ENCODE measurements around the gene AUTS2. TPM values are rescaled to one million over a fixed set of nuclear protein-coding genes. Genes with fewer than 3 reads are reported as not detected.

Gene AUTS2
- total RNA-seq, 1 experiment from 2014 or later, result 0.11 TPM

DNA sequence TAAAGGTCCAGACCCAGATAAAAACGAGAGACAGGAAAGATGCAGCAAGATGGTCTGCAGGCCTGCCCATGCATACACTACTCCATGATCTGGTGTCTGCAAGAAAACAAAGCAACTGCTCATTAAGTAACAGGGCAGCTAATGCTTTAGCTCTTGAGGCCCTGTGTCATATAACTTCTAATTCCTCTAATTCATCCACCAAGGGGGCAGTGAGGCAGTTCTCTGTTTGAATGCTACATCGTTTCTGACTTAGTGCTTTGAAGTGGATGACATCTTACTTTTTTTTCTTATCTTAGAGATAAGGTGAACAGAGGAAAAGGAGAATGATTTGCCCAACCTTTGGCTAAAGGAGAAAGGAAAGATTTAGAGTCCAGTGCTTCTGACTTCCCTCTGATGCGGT, 619.7 kb downstream of the AUTS2 start:
- DNase-seq (ENCODE audit: low read depth, low spot score), result no peak
- in situ Hi-C loops (cut with HindIII; ENCODE audit: low pct_unique_long_range_greater_than_20kb, low sequenced_read_pairs), result no loop called here

DNA sequence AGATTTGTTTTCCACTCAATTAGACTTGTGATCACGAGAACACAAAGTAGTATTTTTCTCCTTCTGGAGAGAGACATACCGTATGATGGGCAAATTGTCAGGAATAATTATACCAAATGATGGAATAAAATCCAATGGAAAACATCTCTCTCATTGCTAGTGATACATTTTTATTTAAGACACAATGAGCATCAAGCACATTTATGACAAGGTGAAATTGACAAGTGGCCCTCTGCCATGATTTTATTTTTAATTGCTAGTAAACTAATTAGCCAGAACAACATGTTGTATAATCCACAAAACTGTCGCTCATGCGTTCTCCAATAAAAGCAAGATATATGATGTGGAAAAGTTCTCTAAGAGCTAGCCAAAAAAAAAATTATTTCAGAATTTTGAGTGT, 620.8 kb downstream of the AUTS2 start:
- in situ Hi-C loops (cut with HindIII; ENCODE audit: low pct_unique_long_range_greater_than_20kb, low sequenced_read_pairs), result no loop called here
- DNase-seq (ENCODE audit: low read depth, low spot score), result no peak

DNA sequence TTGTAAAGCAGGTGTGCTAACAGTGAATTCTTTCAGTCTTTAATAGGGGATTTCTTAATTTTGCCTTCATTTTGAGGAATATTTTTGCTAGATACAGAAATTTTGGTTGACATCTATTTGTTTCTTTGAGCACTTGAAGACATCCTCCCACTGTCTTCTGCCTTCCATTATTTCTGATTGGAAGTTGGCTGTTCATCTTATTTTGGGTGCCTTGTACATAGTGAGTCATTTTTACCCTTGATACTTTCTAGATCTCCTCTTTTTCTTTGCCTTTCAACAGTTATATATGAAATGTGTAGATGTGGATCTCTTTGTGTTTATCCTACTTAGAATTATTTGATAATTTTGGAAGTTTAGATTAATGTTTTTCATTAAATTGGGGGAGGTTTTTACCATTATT, 631.0 kb downstream of the AUTS2 start:
- no peak for DNase-seq (ENCODE audit: low read depth, low spot score)
- in situ Hi-C loops (cut with HindIII; ENCODE audit: low pct_unique_long_range_greater_than_20kb, low sequenced_read_pairs), result no loop called here

DNA sequence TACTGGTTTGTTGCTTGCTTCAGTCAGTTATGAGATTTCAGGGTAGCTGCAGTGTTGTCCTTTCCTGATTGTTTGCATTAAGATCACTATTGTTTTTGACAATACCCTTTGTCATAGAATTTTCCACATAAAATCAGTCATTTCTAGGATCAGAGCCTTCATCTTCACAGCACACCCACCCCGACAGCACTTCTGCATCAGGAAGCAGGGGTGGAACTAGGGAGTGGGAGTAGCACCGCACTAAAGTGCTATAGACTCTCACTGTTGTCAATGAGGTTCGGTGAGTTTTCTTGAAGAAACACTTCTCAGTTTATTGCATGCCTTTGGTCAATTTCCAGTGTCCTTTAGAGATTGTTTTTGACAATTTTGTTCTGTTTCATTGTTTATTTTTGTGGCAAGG, 632.5 kb downstream of the AUTS2 start:
- DNase-seq (ENCODE audit: low read depth, low spot score), result no peak
- in situ Hi-C loops (cut with HindIII; ENCODE audit: low pct_unique_long_range_greater_than_20kb, low sequenced_read_pairs), result no loop called here

DNA sequence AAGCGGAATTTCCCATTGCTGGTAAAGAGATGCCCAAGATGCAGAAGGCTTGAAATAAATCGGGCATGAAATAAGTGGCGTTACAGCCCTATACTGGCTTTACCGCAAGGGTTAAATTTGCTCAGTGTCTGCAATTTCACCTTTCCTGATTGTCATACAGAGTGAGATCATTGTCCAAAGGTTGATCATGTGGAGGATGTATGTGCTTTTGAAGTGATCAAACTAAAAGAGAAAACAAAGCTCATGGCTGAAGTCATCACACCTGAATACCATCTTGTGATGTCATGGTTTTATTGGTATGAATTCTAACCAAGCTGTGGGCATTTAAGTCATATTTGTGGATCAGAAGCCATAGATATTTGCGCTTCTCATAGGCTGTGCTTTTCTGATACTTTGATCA, 635.5 kb downstream of the AUTS2 start:
- no peak for DNase-seq (ENCODE audit: low read depth, low spot score)
- in situ Hi-C loops (cut with HindIII; ENCODE audit: low pct_unique_long_range_greater_than_20kb, low sequenced_read_pairs), result no loop called here

DNA sequence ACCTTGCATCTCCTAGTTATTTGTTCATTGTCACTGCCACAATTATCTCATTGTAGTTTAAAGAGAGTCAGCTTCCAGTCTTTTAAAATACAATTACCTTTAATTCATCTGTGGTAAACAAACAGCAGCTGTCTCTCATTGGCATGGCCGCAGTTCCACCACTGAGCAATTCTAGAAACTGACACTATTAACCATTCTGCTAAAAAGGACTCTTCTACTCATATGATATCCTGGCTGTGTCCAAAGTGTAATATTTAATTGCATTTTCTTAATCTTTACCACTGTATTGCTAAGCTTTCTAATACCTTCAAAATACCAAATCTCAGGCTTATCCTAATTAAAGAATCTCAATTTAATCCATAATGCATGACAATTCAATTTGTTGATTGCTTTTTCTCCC, 639.0 kb downstream of the AUTS2 start:
- no peak for DNase-seq (ENCODE audit: low read depth, low spot score)
- in situ Hi-C loops (cut with HindIII; ENCODE audit: low pct_unique_long_range_greater_than_20kb, low sequenced_read_pairs), result no loop called here

DNA sequence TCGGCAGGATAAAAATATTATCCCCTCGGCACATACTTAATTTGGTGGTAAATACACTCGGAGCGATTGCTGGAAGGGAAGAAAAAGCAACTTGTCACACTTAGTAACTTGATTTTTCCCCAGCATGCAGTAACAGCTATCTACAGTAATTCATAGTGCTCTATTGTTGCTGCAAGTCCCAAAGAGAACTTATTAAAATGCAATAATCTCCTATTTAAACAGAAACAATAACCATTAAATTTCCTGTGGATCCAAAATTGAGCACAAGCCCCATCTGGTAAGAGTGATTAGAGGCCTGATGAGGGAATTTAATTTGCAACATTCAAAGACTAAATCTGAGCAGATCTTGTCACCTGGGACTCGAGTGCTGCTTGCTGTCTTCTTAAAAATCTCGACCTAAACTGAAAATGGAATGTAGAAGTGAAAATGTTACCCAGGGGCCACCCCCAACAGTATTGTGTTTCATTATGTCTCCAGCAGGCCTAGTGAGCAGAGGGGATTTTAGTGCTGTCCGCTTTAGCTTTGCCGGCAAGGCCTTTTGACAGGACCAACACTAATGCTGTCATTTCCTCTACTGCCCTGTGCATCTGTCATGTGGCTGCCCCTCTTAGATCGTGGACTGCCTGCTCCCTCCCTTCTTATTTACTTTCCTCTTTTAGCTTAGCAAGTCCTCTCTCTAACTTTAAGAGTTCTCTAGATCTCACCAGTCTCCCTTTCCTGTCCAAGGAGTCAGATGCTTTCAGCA, 639.7 kb downstream of the AUTS2 start:
- in situ Hi-C loops (cut with HindIII; ENCODE audit: low pct_unique_long_range_greater_than_20kb, low sequenced_read_pairs), result no loop called here
- DNase-seq (ENCODE audit: low read depth, low spot score), result no peak

DNA sequence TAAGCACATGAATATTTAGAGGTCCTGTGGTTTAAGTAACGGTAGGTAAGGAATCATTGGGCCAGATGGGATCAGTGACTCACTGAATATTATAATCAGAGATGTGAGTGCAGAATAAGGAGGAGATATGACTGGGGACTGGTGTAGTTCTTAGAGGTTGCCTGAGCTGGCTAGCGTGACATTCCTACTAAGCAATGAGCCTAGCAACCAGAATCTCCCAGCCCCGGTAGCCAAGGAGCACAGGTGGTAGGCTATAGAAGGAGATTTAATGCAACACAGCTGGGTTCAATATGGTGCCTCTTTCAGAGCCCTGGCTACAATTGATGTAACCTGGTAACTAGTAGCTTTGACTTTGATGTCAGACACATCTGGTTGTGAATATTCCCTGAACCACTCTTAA, 641.6 kb downstream of the AUTS2 start:
- in situ Hi-C loops (cut with HindIII; ENCODE audit: low pct_unique_long_range_greater_than_20kb, low sequenced_read_pairs), result no loop called here
- no peak for DNase-seq (ENCODE audit: low read depth, low spot score)

DNA sequence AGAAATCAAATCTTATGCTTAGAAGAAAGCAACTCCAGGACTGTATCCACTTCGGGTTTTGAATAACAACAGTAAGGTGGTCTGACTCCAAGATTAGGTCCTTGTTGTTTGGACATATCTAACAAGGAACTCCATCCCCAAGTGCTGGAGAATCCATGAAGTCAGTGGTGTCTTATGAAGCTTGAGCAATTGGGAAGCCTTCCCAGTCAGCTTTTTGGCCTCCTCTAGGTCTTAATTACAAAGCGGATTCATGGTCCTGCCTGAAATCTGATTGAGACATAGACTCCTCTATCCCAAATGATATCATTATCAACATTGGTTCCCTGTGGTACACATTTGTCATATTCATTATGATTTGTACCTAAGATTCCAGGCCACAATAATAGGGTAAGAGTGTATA, 642.6 kb downstream of the AUTS2 start:
- DNase-seq (ENCODE audit: low read depth, low spot score), result no peak
- in situ Hi-C loops (cut with HindIII; ENCODE audit: low pct_unique_long_range_greater_than_20kb, low sequenced_read_pairs), result no loop called here

DNA sequence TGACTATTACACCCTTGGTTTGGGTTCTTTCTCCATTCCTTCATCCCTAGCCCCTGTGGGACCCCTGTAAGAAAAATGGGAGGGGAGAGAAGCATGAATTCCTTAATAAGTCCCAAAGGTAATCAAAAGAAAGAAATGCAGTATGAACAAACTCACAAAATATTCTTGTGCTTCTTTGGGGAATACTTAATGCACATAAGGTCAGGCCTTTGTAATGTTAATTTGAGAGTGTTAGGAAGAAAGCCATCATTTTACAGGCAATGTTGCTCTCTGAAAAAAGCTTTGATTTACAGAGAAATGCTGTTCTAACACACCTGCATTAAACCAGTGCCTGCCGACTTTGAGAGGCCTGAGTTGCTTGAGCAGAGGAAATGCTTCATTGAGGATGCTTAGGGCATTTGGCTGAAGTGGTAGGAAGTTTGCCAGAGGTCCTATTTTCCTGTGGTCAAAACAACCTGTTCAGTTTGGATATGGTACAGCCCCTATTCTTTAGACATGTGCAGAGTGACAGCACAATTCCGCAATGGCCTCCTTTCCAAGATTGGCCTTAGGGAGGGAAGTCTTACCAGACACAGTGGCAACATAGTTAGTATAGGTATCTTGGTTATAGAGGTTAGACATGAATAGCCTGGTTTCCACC, 643.4 kb downstream of the AUTS2 start:
- in situ Hi-C loops (cut with HindIII; ENCODE audit: low pct_unique_long_range_greater_than_20kb, low sequenced_read_pairs), result no loop called here
- no peak for DNase-seq (ENCODE audit: low read depth, low spot score)

DNA sequence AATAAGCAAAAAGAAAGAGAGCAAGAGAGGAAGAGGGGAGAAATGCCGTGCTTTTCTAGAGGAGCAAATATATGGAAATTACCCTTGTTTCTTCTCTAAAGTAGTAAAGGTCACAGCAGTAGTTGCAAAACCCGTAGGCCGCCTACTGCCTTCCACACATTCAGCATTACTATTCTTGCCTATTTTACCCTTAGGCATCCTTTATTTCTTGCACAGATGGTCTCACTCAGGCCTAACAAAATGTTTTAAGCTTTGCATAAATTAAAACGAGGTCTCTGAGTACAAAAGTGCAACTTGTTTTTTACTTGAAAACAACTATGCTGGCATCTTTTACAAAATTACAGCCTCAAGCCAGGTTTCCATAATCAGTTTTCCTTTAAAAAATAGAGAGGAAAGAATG, 644.6 kb downstream of the AUTS2 start:
- no peak for DNase-seq (ENCODE audit: low read depth, low spot score)
- in situ Hi-C loops (cut with HindIII; ENCODE audit: low pct_unique_long_range_greater_than_20kb, low sequenced_read_pairs), result no loop called here

DNA sequence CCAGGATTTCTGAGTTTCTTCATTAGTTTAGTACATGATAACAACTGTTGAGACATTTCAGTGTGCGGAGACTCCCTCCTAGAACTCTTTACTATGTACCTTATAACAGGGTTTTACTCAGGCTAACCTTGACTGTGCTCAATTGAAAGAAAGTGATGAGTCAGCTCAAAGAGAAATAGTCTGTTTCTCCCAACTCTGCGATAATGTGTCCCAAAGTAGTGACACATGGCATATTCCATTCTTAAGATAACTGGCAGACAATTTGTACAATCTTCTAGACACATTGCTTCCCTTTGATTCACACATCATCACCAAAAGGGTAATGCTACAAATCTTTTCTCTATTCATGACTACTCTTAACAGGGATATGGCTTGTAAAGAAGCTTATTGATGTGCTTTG, 645.2 kb downstream of the AUTS2 start:
- no peak for DNase-seq (ENCODE audit: low read depth, low spot score)
- in situ Hi-C loops (cut with HindIII; ENCODE audit: low pct_unique_long_range_greater_than_20kb, low sequenced_read_pairs), result no loop called here

DNA sequence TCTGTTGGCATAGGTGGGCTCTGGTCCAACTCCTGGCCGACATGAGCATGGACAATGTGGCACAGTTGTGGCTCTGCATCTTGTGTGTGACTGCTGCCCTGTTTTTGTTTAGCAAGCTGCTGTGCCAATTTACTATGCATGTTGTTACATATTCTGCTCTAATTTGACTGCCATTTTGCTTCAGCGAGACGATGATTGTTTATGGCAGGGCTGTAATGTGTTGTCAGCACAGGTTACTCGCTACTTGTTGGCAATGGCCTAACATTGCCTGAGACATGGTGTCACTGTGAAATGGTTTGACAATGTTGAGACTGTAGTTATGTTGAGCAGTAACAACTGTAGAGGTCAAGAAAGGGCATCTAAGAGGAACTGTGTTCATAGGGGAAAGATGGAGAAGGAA, 659.6 kb downstream of the AUTS2 start:
- in situ Hi-C loops (cut with HindIII; ENCODE audit: low pct_unique_long_range_greater_than_20kb, low sequenced_read_pairs), result no loop called here
- no peak for DNase-seq (ENCODE audit: low read depth, low spot score)

DNA sequence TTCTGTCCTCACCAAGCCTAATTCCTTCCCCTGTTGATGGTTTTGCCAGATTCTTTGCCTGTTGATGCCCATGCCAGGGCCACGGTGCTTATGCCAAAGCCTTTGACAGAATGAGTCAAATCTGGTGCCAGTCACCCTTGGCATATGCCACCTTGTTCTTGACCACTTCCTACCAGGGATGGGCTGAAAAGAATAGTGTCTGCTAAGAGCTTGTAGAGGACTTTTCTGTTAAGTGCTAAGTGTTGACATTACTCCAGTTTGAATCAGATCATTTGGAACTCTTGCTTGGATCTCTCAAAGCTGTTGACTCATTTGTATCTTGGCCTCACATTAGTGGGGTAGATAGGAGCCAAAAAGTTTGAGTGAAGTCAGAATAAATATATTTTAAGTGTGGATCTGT, 661.2 kb downstream of the AUTS2 start:
- DNase-seq (ENCODE audit: low read depth, low spot score), result no peak
- in situ Hi-C loops (cut with HindIII; ENCODE audit: low pct_unique_long_range_greater_than_20kb, low sequenced_read_pairs), result no loop called here

DNA sequence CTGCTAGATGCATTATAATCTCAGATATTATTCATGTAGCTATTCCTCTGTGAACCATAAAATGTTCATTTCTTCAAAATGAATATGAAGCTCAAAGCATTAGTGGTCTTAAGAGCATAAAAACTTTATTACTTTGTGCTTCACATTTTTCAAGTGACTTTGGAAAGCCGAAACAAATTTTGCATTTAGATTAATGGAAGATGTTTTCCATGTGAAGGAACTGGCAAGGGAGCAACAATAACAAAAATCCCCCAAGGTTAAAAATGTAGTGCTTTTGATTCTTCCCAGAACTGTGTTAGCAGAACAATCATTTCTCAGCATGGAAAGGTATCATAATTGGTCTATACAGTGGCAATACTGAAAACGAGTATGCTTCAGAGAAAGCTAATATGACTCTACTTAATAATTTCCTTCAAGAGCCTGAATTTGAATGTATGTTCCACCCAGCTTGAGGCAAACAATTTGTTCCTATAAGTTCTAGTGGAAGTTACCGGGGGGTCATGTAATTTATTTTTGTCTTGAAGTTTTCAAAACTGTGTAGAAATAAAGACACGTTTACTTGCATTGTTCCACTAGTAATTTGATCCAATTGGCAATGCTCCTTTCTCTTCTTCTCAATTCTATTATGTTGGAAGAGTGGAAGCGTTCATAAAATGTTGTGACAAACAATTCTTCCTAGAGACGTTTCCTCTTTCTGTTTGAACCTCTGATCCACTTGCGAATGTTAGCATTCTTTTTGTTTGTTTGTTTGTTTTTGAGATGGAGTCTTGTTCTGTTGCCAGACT, 665.4 kb downstream of the AUTS2 start:
- in situ Hi-C loops (cut with HindIII; ENCODE audit: low pct_unique_long_range_greater_than_20kb, low sequenced_read_pairs), result no loop called here
- no peak for DNase-seq (ENCODE audit: low read depth, low spot score)

DNA sequence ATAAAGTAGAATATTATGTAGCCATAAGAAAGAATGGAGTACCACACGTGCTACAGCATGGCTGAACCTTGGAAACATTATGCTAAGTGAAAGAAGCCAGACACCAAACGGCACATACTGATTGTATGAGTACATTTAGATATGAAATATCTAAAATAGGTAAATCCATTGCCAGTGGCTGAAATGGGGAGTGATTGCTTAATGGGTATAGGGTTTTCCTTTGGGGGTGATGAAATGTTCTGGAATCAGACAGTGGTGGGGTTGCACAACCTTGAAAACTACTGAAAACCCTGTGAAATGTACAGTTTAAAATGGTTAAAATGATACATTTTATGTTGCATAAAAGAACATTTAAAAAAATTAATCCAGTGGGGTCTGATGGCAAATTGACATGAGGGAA, 667.9 kb downstream of the AUTS2 start:
- in situ Hi-C loops (cut with HindIII; ENCODE audit: low pct_unique_long_range_greater_than_20kb, low sequenced_read_pairs), result no loop called here
- no peak for DNase-seq (ENCODE audit: low read depth, low spot score)

DNA sequence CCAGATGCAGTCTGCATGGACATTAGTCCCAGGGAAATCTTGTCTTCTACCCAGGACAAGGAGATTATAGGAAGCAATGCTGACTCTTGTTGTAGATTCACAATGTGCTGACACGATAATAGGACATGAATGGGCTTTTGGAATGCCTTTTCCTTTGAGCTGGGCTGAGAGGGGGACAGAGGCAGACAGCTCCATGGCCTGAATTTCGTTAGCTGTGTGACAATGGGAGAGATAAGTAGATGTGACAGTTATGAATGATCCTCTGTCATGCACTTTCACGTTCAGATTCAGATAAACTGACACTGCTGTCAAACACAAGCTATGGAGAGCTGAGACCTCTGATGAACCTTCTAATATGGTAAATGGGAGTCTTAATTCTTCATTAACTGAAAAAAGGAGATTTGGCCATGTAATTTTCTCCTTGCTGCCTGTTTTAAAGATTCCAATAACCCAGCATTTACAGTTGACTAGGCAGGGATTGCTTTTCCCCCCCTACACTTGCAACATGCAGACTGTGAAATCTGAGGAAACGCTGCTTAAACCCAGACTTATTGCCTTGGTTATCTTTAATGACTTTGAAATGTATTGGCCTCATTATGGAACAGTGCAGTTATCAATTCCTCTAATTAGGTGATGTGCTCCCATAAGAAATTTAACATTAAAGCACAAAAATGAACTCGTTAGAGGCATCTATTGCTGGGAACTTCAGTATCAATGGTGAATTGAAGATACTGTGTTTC, 669.3 kb downstream of the AUTS2 start:
- in situ Hi-C loops (cut with HindIII; ENCODE audit: low pct_unique_long_range_greater_than_20kb, low sequenced_read_pairs), result no loop called here

DNA sequence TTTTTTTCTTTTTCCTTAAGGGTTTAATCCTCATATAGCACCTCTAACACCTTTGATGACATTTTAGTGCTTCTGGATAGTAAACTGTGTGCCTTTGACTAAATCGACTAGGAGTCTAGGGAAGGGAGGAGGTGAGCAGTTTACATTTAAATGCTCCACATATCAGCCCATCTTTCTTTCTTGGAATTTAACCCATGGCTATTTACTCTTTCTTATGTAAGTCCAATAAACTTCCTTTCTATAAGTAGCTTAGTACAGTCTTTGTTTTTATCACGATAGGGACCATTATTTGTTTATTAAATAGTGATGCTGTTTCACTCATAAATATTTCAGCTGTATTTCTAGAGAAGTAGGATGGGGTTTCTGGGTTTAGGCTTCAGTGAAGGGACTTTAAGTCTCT, 669.9 kb downstream of the AUTS2 start:
- no peak for DNase-seq (ENCODE audit: low read depth, low spot score)
- in situ Hi-C loops (cut with HindIII; ENCODE audit: low pct_unique_long_range_greater_than_20kb, low sequenced_read_pairs), result no loop called here

More for the DNA sequence above, 669.3 kb downstream of the AUTS2 start:
- no peak for DNase-seq (ENCODE audit: low read depth, low spot score)
